ENCODE data around the gene FASN. TPM values are rescaled to one million over a fixed set of nuclear protein-coding genes. Genes with fewer than 3 reads are reported as not detected.

Gene FASN
- 85.0 and 242 TPM in 2 replicates for total RNA-seq
- 36.8 and 84.2 TPM in 2 replicates for polyA plus RNA-seq
- 140 and 309 TPM in 2 replicates for polyA plus RNA-seq (2012)
- polyA minus RNA-seq (ENCODE audit: low replicate concordance), result 297 and 334 TPM in 2 replicates

- peak; percentile 92 to 95 for DNase-seq (ENCODE audit: low read depth in 2 of 2)
- H3K79me2 ChIP-seq (ENCODE audit: control insufficient read depth, insufficient read depth, low read length), result peaks cover 40% of the 10 kb centered on the region
Measured at GRCh38 chr17:82098169-82098938, at the start of gene FASN. FASN (minus strand) TSS chr17:82098236; CDS start chr17:82096445, 1,791 bp downstream.

GRCh38 chr17:82146663-82147654 is 48.9 kb upstream of the FASN start:
- Histone ChIP-seq H3K4me2 (ENCODE audit: extremely low read depth, insufficient read depth, low read length) (no peak overlapping the region), H2AFZ (ENCODE audit: low read length) (no peak overlapping the region), H3K36me3 (ENCODE audit: control insufficient read depth, insufficient read depth, low read length) (no peaks in the 10 kb centered on the region), H4K20me1 (ENCODE audit: control insufficient read depth, extremely low read depth, insufficient read depth, low read length) (no peaks in the 10 kb centered on the region), H3K4me1 (ENCODE audit: control insufficient read depth, extremely low read depth, insufficient read depth, low read length) (no peaks in the 10 kb centered on the region), H3K4me3 (replicated peaks in 1 of 4; ENCODE audit: control extremely low read depth in 1 of 4, insufficient read depth in 1 of 4, low read depth in 3 of 4, low read length in 4 of 4) (no peak overlapping the region), H3K27ac (ENCODE audit: insufficient read depth, low read length) (no peak overlapping the region), H3K79me2 (ENCODE audit: control insufficient read depth, insufficient read depth, low read length) (no peaks in the 10 kb centered on the region), H3K27me3 (ENCODE audit: control insufficient read depth, insufficient read depth, low read length) (no peaks in the 10 kb centered on the region), H3K9ac (ENCODE audit: insufficient read depth, low read length) (no peak overlapping the region), H3K9me3 (ENCODE audit: control insufficient read depth, insufficient read depth, low read depth, low read length) (no peaks in the 10 kb centered on the region)
- TF ChIP-seq CTCF (conservative IDR thresholded peaks at IDR 0.05 in 1 of 2, IDR thresholded peaks at IDR 0.05 in 1 of 2; ENCODE audit: low read depth in 1 of 2, low read length in 2 of 2) (no peak), EZH2 (IDR thresholded peaks at IDR 0.05; ENCODE audit: low read length, missing control alignments) (no peak)
- no peak for DNase-seq (ENCODE audit: low read depth in 2 of 2)

More at GRCh38 chr17:82098169-82098938, at the start of gene FASN:
- TF ChIP-seq CTCF (conservative IDR thresholded peaks at IDR 0.05 in 1 of 2, IDR thresholded peaks at IDR 0.05 in 1 of 2; ENCODE audit: low read depth in 1 of 2, low read length in 2 of 2) (peak; percentile 18 to 36), EZH2 (IDR thresholded peaks at IDR 0.05; ENCODE audit: low read length, missing control alignments) (no peak)
- Histone ChIP-seq H3K4me2 (ENCODE audit: extremely low read depth, insufficient read depth, low read length) (peak within 1 kb of the TSS; percentile 95), H3K4me1 (ENCODE audit: control insufficient read depth, extremely low read depth, insufficient read depth, low read length) (peaks cover 14% of the 10 kb centered on the region), H3K9me3 (ENCODE audit: control insufficient read depth, insufficient read depth, low read depth, low read length) (no peaks in the 10 kb centered on the region), H3K27ac (ENCODE audit: insufficient read depth, low read length) (peak within 1 kb of the TSS; percentile 89), H3K4me3 (replicated peaks in 1 of 4; ENCODE audit: control extremely low read depth in 1 of 4, insufficient read depth in 1 of 4, low read depth in 3 of 4, low read length in 4 of 4) (peak within 1 kb of the TSS; percentile 65 to 83 (median 82)), H3K36me3 (ENCODE audit: control insufficient read depth, insufficient read depth, low read length) (peaks cover 23% of the 10 kb centered on the region), H3K9ac (ENCODE audit: insufficient read depth, low read length) (peak within 1 kb of the TSS; percentile 83), H3K27me3 (ENCODE audit: control insufficient read depth, insufficient read depth, low read length) (no peaks in the 10 kb centered on the region), H2AFZ (ENCODE audit: low read length) (peak within 1 kb of the TSS; percentile 57), H4K20me1 (ENCODE audit: control insufficient read depth, extremely low read depth, insufficient read depth, low read length) (peaks cover 1% of the 10 kb centered on the region)
